HG03066 (cell line): ENCODE measurements around the gene ANP32E.
"Not testable (repeated sequence)": the region's sequence is repeated elsewhere in the genome, so short reads cannot be mapped to it uniquely, and the experiment has no call there.

Experiments
- ATAC-seq: cut with Tn5 transposase; IDR thresholded peaks from one replicate; pipeline ENCODE4 v1.9.1; 2021; ENCODE audit warnings: low read depth; ENCODE audit not compliant: unreplicated experiment

Gene ANP32E

GRCh38 chr1:150214099-150214756 lies 21.7 kb downstream of the ANP32E start:
- ATAC-seq = not testable (repeated sequence)

GRCh38 chr1:150213170-150214098 lies 22.5 kb downstream of the ANP32E start:
- peak; percentile 88 for ATAC-seq

- ATAC-seq = no peak
Observed at GRCh38 chr1:150212070-150212469, 23.8 kb downstream of the ANP32E start.

GRCh38 chr1:150210706-150211105 lies 25.2 kb downstream of the ANP32E start:
- ATAC-seq = no peak

- no peak for ATAC-seq
Observed at GRCh38 chr1:150210091-150210490, 25.8 kb downstream of the ANP32E start.

- ATAC-seq = not testable (repeated sequence)
Observed at GRCh38 chr1:150208460-150208859, 27.5 kb downstream of the ANP32E start.

GRCh38 chr1:150207281-150207971 lies 28.5 kb downstream of the ANP32E start:
- no peak for ATAC-seq

GRCh38 chr1:150196417-150196816 lies 39.5 kb downstream of the ANP32E start:
- ATAC-seq = no peak

GRCh38 chr1:150194381-150195031 lies 41.4 kb downstream of the ANP32E start:
- no peak for ATAC-seq

GRCh38 chr1:150192012-150192411 lies 43.9 kb downstream of the ANP32E start:
- no peak for ATAC-seq

- no peak for ATAC-seq
Observed at GRCh38 chr1:150187560-150187931, 48.4 kb downstream of the ANP32E start.

- ATAC-seq = no peak
Observed at GRCh38 chr1:150186789-150187559, 48.9 kb downstream of the ANP32E start.

- not testable (repeated sequence) for ATAC-seq
Observed at GRCh38 chr1:150186438-150186788, 49.5 kb downstream of the ANP32E start.

GRCh38 chr1:150185481-150185880 lies 50.4 kb downstream of the ANP32E start:
- no peak for ATAC-seq

GRCh38 chr1:150183061-150183460 lies 52.9 kb downstream of the ANP32E start:
- no peak for ATAC-seq

- no peak for ATAC-seq
Observed at GRCh38 chr1:150182247-150182646, 53.7 kb downstream of the ANP32E start.

- ATAC-seq = no peak
Observed at GRCh38 chr1:150180474-150180873, 55.4 kb downstream of the ANP32E start.

GRCh38 chr1:150179867-150180266 lies 56.0 kb downstream of the ANP32E start:
- no peak for ATAC-seq

GRCh38 chr1:150178548-150178947 lies 57.4 kb downstream of the ANP32E start:
- ATAC-seq = no peak

- ATAC-seq = no peak
Observed at GRCh38 chr1:150176593-150176992, 59.3 kb downstream of the ANP32E start.
